DMS153 treated with DMSO at 0.1 percent for 48 hours (cell line): ENCODE data around the gene ARID3B.
"Not testable (repeated sequence)": the region's sequence is repeated elsewhere in the genome, so short reads cannot be mapped to it uniquely, and the experiment has no call there.

Experiments
- DNase-seq: peaks from one replicate; lab custom pipeline; 2025; ENCODE audit not compliant: unreplicated experiment; lab: John Stamatoyannopoulos, UW

ARID3B gene

DNA sequence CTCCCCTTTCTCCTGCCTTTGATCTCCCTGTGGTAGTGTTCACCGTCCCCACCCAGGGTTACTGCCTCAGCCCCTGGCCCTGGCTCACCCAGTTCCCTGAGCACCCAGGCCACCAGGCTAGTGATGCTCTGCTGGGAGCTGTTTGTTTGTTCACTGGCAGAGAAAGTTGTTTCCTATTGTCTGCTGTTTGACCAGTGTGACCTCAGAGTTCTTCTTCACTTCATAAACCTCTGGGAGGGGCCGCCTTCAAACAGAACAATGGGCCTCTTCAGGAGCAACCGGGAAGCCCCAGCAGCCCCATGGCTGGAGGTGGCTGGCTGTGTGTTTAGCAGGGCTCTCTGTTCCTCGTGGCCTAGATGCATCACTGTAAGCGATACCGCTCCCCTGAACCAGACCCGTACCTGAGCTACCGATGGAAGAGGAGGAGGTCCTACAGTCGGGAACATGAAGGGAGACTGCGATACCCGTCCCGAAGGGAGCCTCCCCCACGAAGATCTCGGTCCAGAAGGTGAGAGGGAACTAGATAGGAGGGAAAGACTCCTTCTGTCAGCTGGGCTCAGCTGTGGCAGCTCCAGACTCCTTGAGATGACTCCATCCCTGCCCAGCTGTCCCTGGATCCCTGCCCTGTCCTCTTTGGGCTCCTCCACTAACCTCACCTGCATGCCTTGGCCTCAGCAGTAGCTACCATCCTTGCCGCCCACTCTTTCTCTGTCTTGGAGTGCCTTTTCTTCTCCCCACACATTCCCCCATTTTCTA is 78.0 kb downstream of the ARID3B start:
- no peak for DNase-seq

DNA sequence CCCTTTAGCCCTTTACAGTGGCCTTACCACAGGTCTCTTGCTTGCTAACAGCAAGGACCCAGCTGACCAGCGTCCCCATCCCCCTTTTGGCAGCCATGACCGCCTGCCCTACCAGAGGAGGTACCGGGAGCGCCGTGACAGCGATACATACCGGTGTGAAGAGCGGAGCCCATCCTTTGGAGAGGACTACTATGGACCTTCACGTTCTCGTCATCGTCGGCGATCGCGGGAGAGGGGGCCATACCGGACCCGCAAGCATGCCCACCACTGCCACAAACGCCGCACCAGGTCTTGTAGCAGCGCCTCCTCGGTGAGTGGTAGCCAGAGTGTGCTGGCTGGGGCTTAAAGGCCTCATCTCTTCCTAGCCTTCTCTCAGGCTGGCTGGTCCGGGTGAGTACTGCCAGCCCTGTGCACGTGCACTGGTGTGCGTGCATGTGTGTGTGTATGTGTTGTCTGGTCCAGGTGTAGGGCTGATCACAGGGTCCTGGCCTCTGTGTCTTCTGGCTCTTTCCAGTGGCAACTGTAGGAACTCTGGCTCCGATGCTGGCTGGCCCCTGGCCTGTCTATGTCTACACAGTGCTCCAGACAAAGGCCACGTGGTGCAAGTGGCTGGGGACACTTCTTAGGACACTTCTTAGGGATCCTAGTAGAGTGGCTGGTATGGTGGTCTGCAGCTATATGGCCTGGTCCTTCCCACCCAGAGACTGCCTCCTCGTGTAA is 79.1 kb downstream of the ARID3B start:
- DNase-seq = no peak

DNA sequence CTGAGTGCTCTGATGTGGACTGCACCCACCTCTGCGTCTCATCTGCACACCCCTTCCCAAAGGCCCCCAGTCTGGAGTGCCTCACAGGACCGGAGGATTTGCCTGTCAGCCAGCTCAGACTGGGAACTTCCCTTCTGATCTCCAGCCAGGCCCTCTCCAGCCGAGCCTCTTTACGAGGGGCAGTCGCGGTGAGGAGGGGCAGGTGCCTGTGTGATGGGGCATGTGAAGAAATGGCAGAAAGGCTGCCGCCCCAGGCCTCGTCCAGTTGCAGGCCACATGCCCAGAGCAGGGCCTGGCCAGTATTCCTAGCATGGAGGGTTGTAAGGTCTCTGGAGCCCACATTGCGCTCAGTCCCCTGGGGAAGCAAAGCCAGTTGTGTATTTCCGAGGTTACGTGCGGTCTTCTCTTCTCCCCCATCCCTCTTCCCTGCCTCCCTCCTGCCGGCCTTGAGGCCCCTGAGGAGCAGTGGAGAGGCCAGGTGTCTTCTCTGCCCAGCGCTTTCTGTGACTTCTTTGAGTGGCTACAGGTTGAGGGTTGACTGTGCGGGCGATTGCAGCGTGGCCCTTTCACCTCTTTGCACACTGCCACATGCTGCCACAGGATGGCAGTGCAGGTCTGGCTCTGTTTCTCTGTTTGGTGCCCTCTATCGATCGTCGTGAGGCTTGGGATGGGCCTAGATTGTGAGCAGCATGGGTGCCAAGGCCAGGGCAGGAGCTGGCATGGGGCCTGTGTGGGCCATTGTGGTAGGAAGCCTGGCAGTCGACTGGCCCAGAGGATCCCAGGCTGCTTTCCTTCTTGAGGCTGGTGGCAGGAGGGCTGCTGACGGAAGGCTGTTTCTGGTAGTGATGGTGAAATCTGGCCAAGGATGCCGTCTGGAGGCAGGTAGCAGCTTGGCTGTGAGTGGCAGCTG is 79.9 kb downstream of the ARID3B start:
- no peak for DNase-seq

DNA sequence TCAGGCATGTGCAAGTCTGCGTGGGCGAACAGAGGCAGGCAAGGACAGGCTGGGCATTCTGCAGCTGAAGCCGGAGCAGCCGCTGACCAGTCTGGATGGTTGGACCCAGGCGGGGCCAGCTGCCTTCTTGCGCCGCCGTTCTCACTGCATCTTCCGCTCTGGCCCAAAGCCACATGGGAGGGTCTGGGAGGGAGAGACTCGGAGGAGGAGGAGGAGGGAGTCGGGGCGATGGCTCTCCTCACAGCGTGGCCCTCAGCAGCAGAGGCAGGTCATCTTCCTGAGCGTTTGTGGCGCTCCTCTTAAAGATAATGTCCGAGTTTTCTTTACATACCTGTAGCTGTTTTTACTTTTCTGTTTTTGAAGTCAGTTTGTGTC is 80.5 kb downstream of the ARID3B start:
- no peak for DNase-seq

DNA sequence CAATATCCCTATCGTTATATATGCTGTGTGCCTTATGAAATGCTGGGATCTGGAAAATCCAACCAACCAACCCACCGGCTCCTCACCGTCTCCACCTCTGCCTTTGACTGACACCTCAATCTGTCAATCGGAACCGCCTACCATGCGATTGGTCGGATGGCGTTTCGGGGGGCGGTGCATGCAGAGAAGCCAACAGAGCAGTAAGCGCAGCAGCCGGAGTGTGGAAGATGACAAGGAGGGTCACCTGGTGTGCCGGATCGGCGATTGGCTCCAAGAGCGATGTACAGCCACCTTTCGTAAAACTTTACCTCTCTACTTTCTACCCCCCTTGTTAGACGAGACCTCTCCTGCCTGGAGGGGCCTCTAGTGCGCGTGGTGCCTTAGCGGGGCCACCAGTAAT is 80.9 kb downstream of the ARID3B start:
- DNase-seq = no peak

DNA sequence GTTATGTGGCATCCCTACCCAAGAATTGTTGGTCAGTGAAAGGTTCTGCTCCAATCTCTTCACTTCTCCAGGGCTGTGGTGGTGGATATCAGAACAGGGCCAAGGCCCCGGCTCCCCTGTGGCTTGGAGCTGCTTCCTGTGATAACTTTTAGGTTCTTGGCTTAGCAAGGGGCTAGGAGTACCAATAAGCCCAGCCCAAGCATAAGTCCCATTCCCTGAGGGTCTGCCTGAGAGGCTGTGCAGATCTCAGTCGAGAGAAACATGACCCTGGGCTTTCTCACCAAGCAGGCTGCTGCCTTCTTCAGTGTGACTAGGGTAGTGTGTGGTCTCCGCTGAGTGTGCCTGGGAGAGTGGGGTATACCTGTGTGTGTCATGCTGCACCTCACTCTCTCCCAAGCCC is 81.7 kb downstream of the ARID3B start:
- DNase-seq = no peak

DNA sequence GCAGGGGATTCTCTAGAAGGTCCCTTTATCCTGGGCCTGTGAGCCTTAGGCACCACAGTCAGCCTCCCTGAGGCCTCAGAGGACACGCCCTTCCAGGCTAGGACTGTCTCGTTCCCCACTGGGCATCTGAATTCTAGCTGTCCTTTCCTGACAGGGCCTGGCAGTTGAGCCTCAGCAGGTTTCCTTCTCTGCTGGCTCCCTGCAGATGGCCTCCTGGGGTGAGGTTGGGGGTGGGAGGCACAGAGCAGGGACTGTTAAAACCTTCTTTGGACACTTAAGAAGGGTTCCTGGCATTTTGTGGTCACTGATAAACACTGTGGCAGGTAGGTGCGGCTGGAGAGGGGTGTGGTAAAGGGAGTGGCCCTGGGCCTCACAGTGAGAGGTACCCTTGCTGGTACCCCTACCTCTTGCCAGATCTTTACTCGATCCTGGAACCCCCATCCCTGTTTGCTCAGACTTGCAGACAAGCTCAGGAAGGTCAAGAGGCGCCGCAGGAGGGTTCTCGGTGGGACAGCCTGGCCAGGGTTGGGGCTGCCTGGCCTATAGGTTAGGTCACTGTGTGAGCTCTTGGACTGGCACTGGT is 83.1 kb downstream of the ARID3B start:
- DNase-seq = no peak

DNA sequence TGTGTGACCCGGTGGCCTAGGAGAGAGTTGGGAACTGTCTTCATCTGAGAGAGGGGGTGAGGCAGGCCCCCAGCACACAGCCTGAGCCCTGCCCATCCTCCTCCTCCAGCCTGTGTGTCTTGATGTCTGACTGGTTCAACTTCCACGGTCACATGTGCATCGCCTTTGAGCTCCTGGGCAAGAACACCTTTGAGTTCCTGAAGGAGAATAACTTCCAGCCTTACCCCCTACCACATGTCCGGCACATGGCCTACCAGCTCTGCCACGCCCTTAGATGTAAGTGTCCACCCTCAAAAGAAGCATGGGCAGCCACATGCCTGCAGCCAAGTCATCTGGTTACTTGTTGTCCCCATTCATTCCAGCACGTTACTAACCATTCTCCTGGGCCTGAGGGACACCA is 84.7 kb downstream of the ARID3B start:
- DNase-seq = no peak

DNA sequence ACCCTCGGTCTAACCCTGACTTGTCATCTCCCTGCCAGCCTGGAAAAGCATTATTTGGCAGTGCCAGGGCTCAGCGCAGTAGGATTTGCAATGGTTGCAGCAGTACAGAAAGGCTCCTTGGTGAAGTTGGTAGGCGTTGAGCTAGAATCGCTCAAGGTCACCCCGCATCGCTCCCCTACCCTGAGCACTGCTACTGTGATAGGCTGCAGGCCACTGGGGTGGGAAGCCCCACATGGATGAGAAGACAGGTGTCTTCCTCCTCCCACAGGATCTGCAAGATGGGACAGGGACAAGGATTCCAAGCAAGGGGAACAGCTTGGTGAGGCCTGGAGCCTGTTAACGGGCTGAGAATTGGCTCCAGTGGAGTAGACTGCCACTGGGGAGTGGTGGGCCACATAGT is 85.3 kb downstream of the ARID3B start:
- no peak for DNase-seq

DNA sequence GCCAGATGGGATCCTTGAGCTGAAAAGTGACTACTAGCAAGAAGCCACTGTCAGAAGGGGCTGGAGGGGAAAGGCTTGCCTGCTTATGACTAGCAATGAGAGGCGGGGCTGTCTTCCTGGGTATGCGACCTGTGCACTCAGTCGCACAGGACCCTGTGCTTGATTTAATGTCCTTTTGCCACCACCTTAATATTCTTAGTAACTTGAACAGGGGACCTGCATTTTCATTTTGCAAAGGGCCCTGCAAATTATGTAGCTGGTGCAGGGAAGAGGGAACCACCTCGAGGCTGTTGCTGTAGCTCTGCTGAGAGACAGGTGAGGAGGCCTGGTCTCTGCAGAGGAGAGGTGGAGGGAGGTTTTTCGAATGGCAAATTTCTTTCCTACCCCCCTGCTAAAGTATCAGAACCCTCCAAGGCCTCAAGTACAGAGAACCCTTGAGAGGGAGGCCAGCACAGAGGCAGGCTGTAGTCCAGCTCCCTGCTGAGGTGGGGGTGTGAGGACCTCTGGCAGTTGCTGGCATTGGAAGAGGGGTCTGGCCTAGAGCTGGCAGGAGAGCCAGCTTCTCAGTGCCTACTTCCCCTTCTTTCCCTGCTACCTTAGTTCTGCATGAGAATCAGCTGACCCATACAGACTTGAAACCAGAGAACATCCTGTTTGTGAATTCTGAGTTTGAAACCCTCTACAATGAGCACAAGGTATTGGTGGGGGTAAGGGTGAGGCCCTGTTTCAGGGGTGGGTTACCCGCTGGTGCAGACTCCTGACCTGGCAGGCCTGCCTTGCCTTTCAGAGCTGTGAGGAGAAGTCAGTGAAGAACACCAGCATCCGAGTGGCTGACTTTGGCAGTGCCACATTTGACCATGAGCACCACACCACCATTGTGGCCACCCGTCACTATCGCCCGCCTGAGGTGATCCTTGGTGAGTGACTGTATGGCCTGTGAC is 86.0 kb downstream of the ARID3B start:
- DNase-seq = no peak

DNA sequence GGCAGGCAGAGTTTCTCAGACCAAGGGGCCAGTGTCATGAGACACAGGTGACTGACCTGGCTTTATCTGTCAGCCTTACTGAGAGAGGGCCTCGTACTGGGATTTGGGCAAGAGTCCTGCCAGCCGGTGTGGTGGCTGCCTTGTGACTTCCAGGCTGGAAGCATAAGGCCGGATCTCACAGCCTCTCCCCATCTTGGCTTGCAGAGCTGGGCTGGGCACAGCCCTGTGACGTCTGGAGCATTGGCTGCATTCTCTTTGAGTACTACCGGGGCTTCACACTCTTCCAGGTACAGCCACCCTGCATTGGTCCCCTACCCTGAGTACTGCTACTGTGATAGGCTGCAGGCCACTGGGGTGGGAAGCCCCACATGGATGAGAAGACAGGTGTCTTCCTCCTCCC is 86.7 kb downstream of the ARID3B start:
- DNase-seq = no peak

DNA sequence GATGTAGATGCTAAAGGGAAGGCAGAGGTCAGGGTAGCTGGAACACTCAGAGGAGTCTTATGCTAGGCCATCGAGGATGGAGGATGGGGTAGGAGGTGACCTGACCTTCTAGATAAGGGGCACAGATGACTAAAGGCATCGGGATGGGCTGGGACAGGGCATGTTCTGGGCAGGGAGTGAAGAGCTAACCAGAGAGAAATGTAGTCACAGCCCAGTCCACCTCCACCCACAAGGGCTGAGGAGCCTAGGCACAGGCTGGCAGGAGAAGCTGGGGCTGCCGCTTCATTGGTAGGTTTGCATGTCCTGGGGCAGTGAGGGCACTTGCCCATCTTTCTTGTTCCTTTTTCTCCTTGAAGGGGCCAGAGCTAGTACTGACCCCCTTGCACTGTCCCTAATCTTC is 87.2 kb downstream of the ARID3B start:
- no peak for DNase-seq

DNA sequence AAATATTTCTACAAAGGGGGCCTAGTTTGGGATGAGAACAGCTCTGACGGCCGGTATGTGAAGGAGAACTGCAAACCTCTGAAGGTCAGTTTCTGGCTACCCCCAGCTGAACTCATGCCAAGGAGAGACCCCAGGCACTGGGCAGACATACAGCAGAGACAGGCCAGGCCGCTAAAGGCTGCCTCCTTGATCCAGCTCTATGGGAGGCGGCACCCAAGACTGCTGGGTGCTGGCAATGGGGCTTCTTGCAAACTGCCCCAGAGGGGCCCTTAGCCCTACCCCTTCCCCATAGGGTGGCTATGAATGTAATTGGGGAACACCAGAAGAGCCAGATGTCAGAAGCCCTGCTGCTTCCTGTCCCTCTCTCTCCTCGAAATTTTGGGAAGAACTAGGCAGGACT is 87.9 kb downstream of the ARID3B start:
- DNase-seq = no peak

DNA sequence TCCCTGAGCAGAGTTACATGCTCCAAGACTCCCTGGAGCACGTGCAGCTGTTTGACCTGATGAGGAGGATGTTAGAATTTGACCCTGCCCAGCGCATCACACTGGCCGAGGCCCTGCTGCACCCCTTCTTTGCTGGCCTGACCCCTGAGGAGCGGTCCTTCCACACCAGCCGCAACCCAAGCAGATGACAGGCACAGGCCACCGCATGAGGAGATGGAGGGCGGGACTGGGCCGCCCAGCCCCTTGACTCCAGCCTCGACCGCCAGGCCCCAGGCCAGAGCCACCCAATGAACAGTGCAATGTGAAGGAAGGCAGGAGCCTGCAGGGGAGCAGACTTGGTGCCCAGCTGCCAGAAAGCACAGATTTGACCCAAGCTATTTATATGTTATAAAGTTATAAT is 88.7 kb downstream of the ARID3B start:
- DNase-seq = not testable (repeated sequence)

DNA sequence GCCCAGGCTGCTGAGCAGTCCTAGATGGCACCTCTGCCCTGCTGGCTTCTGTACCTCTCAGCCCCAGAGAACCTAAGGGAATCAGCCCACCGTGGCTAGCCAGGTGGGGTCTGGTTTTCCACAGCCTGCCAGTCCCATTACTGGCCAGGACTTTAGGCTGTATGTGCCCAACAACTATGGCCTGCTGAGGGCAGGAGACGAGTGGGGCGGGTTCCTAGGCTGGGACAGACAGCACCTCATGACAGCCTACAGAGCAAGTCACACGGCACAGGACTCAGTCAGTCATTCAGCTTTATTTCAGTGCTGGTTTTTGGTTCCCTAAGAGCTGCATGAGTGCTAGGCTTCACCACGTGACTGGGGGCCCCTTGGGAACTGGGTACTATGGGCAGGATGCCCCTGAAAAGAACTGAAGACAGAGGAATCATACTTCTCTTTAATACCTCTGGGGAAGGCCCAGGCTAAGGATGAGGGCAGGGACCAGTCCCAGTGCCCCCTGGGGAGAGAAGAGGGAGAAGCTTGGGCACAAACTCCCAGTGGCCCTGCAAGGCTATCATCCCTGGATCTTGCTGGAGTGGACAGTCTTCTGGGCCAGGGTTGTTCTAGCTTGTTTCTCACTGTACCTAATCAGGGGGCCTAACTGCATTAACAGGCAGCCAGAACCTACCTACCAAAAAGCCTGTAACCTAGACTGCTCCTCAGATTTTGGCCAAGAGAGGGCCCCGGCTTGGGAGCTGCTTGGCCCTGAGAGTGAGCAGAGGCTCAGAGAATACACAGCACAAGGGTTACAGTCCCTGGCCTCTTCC is 89.5 kb downstream of the ARID3B start:
- no peak for DNase-seq

DNA sequence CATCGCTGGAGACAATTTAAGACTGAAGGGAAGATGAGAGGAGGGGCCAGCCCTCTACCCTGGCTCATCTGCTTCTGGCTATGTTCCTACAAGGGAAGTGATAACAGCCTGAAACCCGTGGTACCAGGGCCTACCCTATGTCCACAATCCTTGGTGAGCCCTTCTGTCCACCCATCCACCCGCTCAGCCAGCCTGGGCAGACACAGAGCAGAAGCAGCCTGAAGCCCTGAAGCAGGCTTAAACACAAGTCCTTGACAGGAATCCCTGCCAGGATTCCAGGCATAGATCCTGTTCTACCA is 90.0 kb downstream of the ARID3B start:
- DNase-seq = no peak

DNA sequence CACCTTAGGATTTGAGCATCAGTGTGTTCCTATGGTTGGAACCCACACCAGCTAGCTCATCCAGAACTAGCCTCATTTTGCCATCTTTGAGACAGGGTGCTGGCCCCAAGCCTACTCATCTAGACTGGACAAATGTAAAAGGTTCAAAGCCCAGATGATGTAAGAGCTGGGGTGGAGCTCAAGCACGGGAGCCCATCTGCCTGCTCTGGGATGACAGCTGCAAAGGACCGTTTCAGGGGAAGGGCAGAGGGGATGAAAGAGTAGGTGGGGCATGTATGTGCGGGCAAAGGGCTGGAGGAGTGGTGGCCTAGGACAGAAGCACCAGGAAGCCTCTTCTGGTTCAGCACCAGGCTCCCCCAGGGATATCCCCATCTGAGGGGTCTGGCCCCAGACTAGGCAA is 90.4 kb downstream of the ARID3B start:
- DNase-seq = no peak

DNA sequence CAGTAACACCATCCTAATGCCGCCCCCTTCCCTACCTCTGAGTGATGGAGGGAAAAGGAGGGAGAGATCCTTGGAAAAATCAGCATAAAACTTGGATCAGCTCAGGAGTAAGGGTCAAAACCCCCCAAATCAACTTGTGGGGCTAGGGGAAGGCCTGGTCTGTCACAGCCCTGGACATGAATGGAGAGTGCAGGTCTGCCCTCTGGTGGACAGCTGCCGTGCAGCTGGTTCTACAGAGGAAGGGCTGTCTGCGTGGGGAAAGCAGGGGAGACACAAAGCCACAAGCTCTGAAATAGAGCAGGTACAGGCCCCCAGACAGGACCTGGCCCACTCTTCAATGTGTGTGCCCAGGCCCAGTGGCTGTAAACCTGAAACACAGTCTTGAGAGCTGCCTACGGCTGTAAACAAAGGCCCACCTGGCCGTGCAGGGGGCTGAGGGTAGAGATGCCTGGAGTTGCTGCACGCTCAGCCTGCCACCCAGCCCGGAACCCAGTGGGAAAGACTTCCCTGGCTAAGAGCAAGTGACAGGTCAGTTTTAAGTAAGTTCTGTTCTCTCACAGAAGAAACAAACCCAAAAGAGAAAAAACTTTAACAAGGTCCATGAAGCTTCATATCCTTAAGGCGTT is 91.0 kb downstream of the ARID3B start:
- DNase-seq = no peak

DNA sequence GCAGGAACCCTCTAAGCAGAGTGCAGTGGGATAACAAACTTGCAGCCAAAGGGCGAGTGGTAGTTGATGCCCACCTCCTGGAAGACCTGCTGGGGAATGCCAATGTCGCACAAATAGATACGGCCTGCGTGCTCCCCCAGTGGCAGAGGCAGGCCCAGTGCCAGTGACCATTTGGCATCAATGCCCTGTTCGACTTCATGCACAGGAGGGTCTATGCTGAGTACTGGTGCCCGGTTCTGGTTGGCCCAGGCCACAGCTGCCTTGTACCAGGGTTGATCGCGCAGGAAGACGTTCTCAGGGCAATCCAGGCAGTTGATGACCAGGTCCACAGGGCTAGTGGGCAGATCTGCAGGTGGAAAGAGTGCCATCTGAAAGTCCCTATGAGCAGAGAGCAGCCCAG is 91.6 kb downstream of the ARID3B start:
- DNase-seq = no peak
